ENCODE measurements around the gene IMPDH1. TPM values are rescaled to one million over a fixed set of nuclear protein-coding genes. Genes with fewer than 3 reads are reported as not detected.
A peak's percentile ranks its signal among the peaks of the same experiment; 100 is the strongest.
"Not testable (repeated sequence)": the region's sequence is repeated elsewhere in the genome, so short reads cannot be mapped to it uniquely, and the experiment has no call there.

IMPDH1 gene
- 108 and 112 TPM in 2 replicates for total RNA-seq

- Mint-ChIP-seq H3K27me3 (ENCODE audit: low read depth) (peaks cover 14% of the 10 kb centered on the region), H3K27ac (peak within 1 kb of the TSS; percentile 81), H3K4me1 (ENCODE audit: low read depth) (peaks cover 28% of the 10 kb centered on the region), H3K9me3 (no peaks in the 10 kb centered on the region), H3K36me3 (ENCODE audit: low read depth) (peaks cover 3% of the 10 kb centered on the region), H3K4me3 (ENCODE audit: low read depth) (peak within 1 kb of the TSS; percentile 89)
- intact Hi-C loops (cut with micrococcal nuclease), result loop anchor here (1.0 to 2.0 kb wide), 2 partner anchors 17 to 45 kb away; partner anchors contain the start of gene HILPDA
- peak; percentile 80 for DNase-seq (ENCODE audit: low spot score)
Observed at GRCh38 chr7:128409596-128410450, at the start of gene IMPDH1. Gene IMPDH1, minus strand, starts transcription at chr7:128409982. Its CDS starts 81 bp downstream, at chr7:128409901.

GRCh38 chr7:128459394-128459878, 49.7 kb upstream of the IMPDH1 start:
- Mint-ChIP-seq H3K4me1 (ENCODE audit: low read depth) (peaks cover 33% of the 10 kb centered on the region), H3K27ac (peak overlapping the region; percentile 90), H3K4me3 (ENCODE audit: low read depth) (peak overlapping the region; percentile 88), H3K36me3 (ENCODE audit: low read depth) (peaks cover 62% of the 10 kb centered on the region), H3K27me3 (ENCODE audit: low read depth) (no peaks in the 10 kb centered on the region), H3K9me3 (no peaks in the 10 kb centered on the region)
- DNase-seq (ENCODE audit: low spot score), result peak; percentile 66
- intact Hi-C loops (cut with micrococcal nuclease), result loop anchor here (1.0 to 10.0 kb wide), 6 partner anchors 8 to 605 kb away; partner anchors contain the start of genes METTL2B and RBM28

- no peaks in the 10 kb centered on the region for H3K9me3 Mint-ChIP-seq
- peaks cover 59% of the 10 kb centered on the region for H3K36me3 Mint-ChIP-seq (ENCODE audit: low read depth)
- H3K4me1 Mint-ChIP-seq (ENCODE audit: low read depth), result peaks cover 37% of the 10 kb centered on the region
- peak overlapping the region; percentile 88 for H3K4me3 Mint-ChIP-seq (ENCODE audit: low read depth)
- intact Hi-C loops (cut with micrococcal nuclease), result loop anchor here (1.0 to 10.0 kb wide), 6 partner anchors 8 to 604 kb away; partner anchors contain the start of genes METTL2B and RBM28
- no peak for DNase-seq (ENCODE audit: low spot score)
- H3K27ac Mint-ChIP-seq, result peak overlapping the region; percentile 94
- no peaks in the 10 kb centered on the region for H3K27me3 Mint-ChIP-seq (ENCODE audit: low read depth)
Observed at GRCh38 chr7:128458956-128459355, 49.2 kb upstream of the IMPDH1 start.

- Mint-ChIP-seq H3K4me3 (ENCODE audit: low read depth) (peak overlapping the region; percentile 88), H3K4me1 (ENCODE audit: low read depth) (peaks cover 47% of the 10 kb centered on the region), H3K27ac (peak overlapping the region; percentile 94), H3K36me3 (ENCODE audit: low read depth) (peaks cover 49% of the 10 kb centered on the region)
- H3K9me3 Mint-ChIP-seq; DNase-seq (ENCODE audit: low spot score); H3K27me3 Mint-ChIP-seq (ENCODE audit: low read depth): not testable (repeated sequence)
- intact Hi-C loops (cut with micrococcal nuclease), result loop anchor here (5.0 to 10.0 kb wide), 3 partner anchors 75 to 603 kb away; partner anchors contain the start of gene RBM28
Observed at GRCh38 chr7:128457385-128457784, 47.6 kb upstream of the IMPDH1 start.

GRCh38 chr7:128456255-128456725, 46.5 kb upstream of the IMPDH1 start:
- H3K4me3 Mint-ChIP-seq (ENCODE audit: low read depth), result peak overlapping the region; percentile 88
- peaks cover 48% of the 10 kb centered on the region for H3K36me3 Mint-ChIP-seq (ENCODE audit: low read depth)
- H3K27me3 Mint-ChIP-seq (ENCODE audit: low read depth), result no peaks in the 10 kb centered on the region
- DNase-seq (ENCODE audit: low spot score), result no peak
- peak overlapping the region; percentile 94 for H3K27ac Mint-ChIP-seq
- no peaks in the 10 kb centered on the region for H3K9me3 Mint-ChIP-seq
- intact Hi-C loops (cut with micrococcal nuclease), result loop anchor here (5.0 to 10.0 kb wide), 3 partner anchors 76 to 601 kb away; partner anchors contain the start of gene RBM28
- peaks cover 58% of the 10 kb centered on the region for H3K4me1 Mint-ChIP-seq (ENCODE audit: low read depth)

GRCh38 chr7:128455543-128456254, 45.9 kb upstream of the IMPDH1 start, which contains the start of gene HILPDA:
Gene HILPDA, plus strand, starts transcription at chr7:128455878. Its CDS starts 1,391 bp downstream, at chr7:128457269.
- intact Hi-C loops (cut with micrococcal nuclease), result loop anchor here (1.0 to 10.0 kb wide), 4 partner anchors 46 to 601 kb away; partner anchors contain the start of genes IMPDH1 and RBM28
- H3K4me1 Mint-ChIP-seq (ENCODE audit: low read depth), result peaks cover 64% of the 10 kb centered on the region
- peak within 1 kb of the TSS; percentile 99 for H3K27ac Mint-ChIP-seq
- no peaks in the 10 kb centered on the region for H3K27me3 Mint-ChIP-seq (ENCODE audit: low read depth)
- DNase-seq (ENCODE audit: low spot score), result peak; percentile 95
- H3K4me3 Mint-ChIP-seq (ENCODE audit: low read depth), result peak within 1 kb of the TSS; percentile 88
- peaks cover 45% of the 10 kb centered on the region for H3K36me3 Mint-ChIP-seq (ENCODE audit: low read depth)
- H3K9me3 Mint-ChIP-seq, result no peaks in the 10 kb centered on the region

- H3K27ac Mint-ChIP-seq, result peak overlapping the region; percentile 99
- intact Hi-C loops (cut with micrococcal nuclease), result loop anchor here (1.0 to 10.0 kb wide), 4 partner anchors 46 to 600 kb away; partner anchors contain the start of genes IMPDH1 and RBM28
- H3K4me3 Mint-ChIP-seq (ENCODE audit: low read depth), result peak overlapping the region; percentile 88
- peaks cover 68% of the 10 kb centered on the region for H3K4me1 Mint-ChIP-seq (ENCODE audit: low read depth)
- no peaks in the 10 kb centered on the region for H3K9me3 Mint-ChIP-seq
- DNase-seq (ENCODE audit: low spot score), result no peak
- peaks cover 41% of the 10 kb centered on the region for H3K36me3 Mint-ChIP-seq (ENCODE audit: low read depth)
- H3K27me3 Mint-ChIP-seq (ENCODE audit: low read depth), result no peaks in the 10 kb centered on the region
Observed at GRCh38 chr7:128454808-128455542, 45.2 kb upstream of the IMPDH1 start.

- H3K9me3 Mint-ChIP-seq, result no peaks in the 10 kb centered on the region
- intact Hi-C loops (cut with micrococcal nuclease), result loop anchor here (10.0 kb wide), 1 partner anchor 599 kb away; no protein-coding TSS in a partner anchor
- no peak for DNase-seq (ENCODE audit: low spot score)
- peaks cover 60% of the 10 kb centered on the region for H3K4me1 Mint-ChIP-seq (ENCODE audit: low read depth)
- no peaks in the 10 kb centered on the region for H3K27me3 Mint-ChIP-seq (ENCODE audit: low read depth)
- peak overlapping the region; percentile 35 for H3K4me3 Mint-ChIP-seq (ENCODE audit: low read depth)
- peaks cover 33% of the 10 kb centered on the region for H3K36me3 Mint-ChIP-seq (ENCODE audit: low read depth)
- peak overlapping the region; percentile 99 for H3K27ac Mint-ChIP-seq
Observed at GRCh38 chr7:128453836-128454804, 44.3 kb upstream of the IMPDH1 start.

GRCh38 chr7:128452552-128452951, 42.8 kb upstream of the IMPDH1 start:
- peak overlapping the region; percentile 55 for H3K4me3 Mint-ChIP-seq (ENCODE audit: low read depth)
- no peak for DNase-seq (ENCODE audit: low spot score)
- intact Hi-C loops (cut with micrococcal nuclease), result loop anchor here (10.0 kb wide), 1 partner anchor 598 kb away; no protein-coding TSS in a partner anchor
- peaks cover 19% of the 10 kb centered on the region for H3K36me3 Mint-ChIP-seq (ENCODE audit: low read depth)
- H3K4me1 Mint-ChIP-seq (ENCODE audit: low read depth), result peaks cover 58% of the 10 kb centered on the region
- no peaks in the 10 kb centered on the region for H3K27me3 Mint-ChIP-seq (ENCODE audit: low read depth)
- no peaks in the 10 kb centered on the region for H3K9me3 Mint-ChIP-seq
- peak overlapping the region; percentile 92 for H3K27ac Mint-ChIP-seq

GRCh38 chr7:128450913-128451312, 41.1 kb upstream of the IMPDH1 start:
- peaks cover 58% of the 10 kb centered on the region for H3K4me1 Mint-ChIP-seq (ENCODE audit: low read depth)
- no peaks in the 10 kb centered on the region for H3K9me3 Mint-ChIP-seq
- H3K27me3 Mint-ChIP-seq (ENCODE audit: low read depth), result no peaks in the 10 kb centered on the region
- intact Hi-C loops (cut with micrococcal nuclease), result loop anchor here (1.0 to 10.0 kb wide), 2 partner anchors 8 to 596 kb away; no protein-coding TSS in a partner anchor
- H3K36me3 Mint-ChIP-seq (ENCODE audit: low read depth), result peaks cover 2% of the 10 kb centered on the region
- no peak for DNase-seq (ENCODE audit: low spot score)
- H3K27ac Mint-ChIP-seq, result peak overlapping the region; percentile 92
- H3K4me3 Mint-ChIP-seq (ENCODE audit: low read depth), result peak overlapping the region; percentile 27

GRCh38 chr7:128450409-128450808, 40.6 kb upstream of the IMPDH1 start:
- H3K36me3 Mint-ChIP-seq (ENCODE audit: low read depth), result no peaks in the 10 kb centered on the region
- peak overlapping the region; percentile 92 for H3K27ac Mint-ChIP-seq
- peaks cover 58% of the 10 kb centered on the region for H3K4me1 Mint-ChIP-seq (ENCODE audit: low read depth)
- no peaks in the 10 kb centered on the region for H3K27me3 Mint-ChIP-seq (ENCODE audit: low read depth)
- peak overlapping the region; percentile 44 for H3K4me3 Mint-ChIP-seq (ENCODE audit: low read depth)
- intact Hi-C loops (cut with micrococcal nuclease), result loop anchor here (10.0 kb wide), 1 partner anchor 596 kb away; no protein-coding TSS in a partner anchor
- DNase-seq (ENCODE audit: low spot score), result no peak
- no peaks in the 10 kb centered on the region for H3K9me3 Mint-ChIP-seq

Measured in activated T-helper 2 cell treated with anti-CD3 and anti-CD28 coated beads, Interferon-gamma antibody, Interleukin-2, Interleukin-4, amounts not matched to agents 10 μg/mL and 5 μg/mL and 100 μg/mL, durations not matched to agents 14 hours and 24 hours and 36 hours (primary cell).